Neural cell (in vitro differentiated cells): ENCODE data around the gene PSORS1C2. TPM values are rescaled to one million over a fixed set of nuclear protein-coding genes. Genes with fewer than 3 reads are reported as not detected.

Experiments
- H2AFZ ChIP-seq: fragments of 200-600, 300-800 bp; sonication (generic), shearing (Covaris generic); 2 replicates; pipeline ENCODE4 v1.6.0; 2014; ENCODE audit warnings: low read depth, mild to moderate bottlenecking, antibody characterized with exemption, low read length, moderate library complexity
- H3F3A ChIP-seq: fragments of 200-600 bp; shearing (Covaris generic); 2 replicates; pipeline ENCODE4 v1.6.1; 2016; ENCODE audit warnings: mild to moderate bottlenecking, moderate library complexity, mixed read lengths, antibody characterized with exemption, low read length; ENCODE audit not compliant: insufficient read depth, poor library complexity, severe bottlenecking
- H3K27ac ChIP-seq: fragments of 200-600, 300-800 bp; sonication (generic), shearing (Covaris generic); 2 replicates; pipeline ENCODE4 v1.5.1; 2014; ENCODE audit warnings: mild to moderate bottlenecking, low read length, moderate library complexity
- H3K27me3 ChIP-seq: fragments of 300-800, 200-600 bp; sonication (generic), shearing (Covaris generic); 2 replicates; pipeline ENCODE4 v1.6.0; 2014; ENCODE audit warnings: mild to moderate bottlenecking, low read depth, low read length, moderate library complexity; ENCODE audit not compliant: insufficient read depth
- H3K36me3 ChIP-seq: fragments of 300-800, 200-600 bp; sonication (generic), shearing (Covaris generic); 2 replicates; pipeline ENCODE4 v1.5.1; 2014; ENCODE audit warnings: mild to moderate bottlenecking, antibody characterized with exemption, low read length, moderate library complexity; ENCODE audit not compliant: insufficient read depth
- H3K4me2 ChIP-seq: fragments of 300-800, 200-600 bp; sonication (generic), shearing (Covaris generic); 2 replicates; pipeline ENCODE4 v1.6.0; 2014; ENCODE audit warnings: mild to moderate bottlenecking, low read length
- H3K4me3 ChIP-seq: fragments of 300-800, 200-600 bp; sonication (generic), shearing (Covaris generic); 2 replicates; pipeline ENCODE4 v1.5.1; 2014; ENCODE audit warnings: mild to moderate bottlenecking, low read length, moderate library complexity
- H3K79me2 ChIP-seq: fragments of 200-600 bp; shearing (Covaris generic); replicated peaks from 2 replicates; pipeline ENCODE4 v1.6.0; 2014; ENCODE audit warnings: mild to moderate bottlenecking, low read length, moderate library complexity; ENCODE audit not compliant: insufficient read depth
- H3K9ac ChIP-seq: fragments of 300-800, 200-600 bp; sonication (generic), shearing (Covaris generic); 2 replicates; pipeline ENCODE4 v1.6.1; 2016; ENCODE audit warnings: mild to moderate bottlenecking, low read length, mixed read lengths
- H3K9me2 ChIP-seq: fragments of 200-600 bp; shearing (Covaris generic); 2 replicates; pipeline ENCODE4 v1.6.1; 2016; ENCODE audit warnings: mild to moderate bottlenecking, low read length, mixed read lengths; ENCODE audit not compliant: insufficient read depth
- H3K9me3 ChIP-seq: fragments of 200-600, 300-800 bp; sonication (generic), shearing (Covaris generic); 2 replicates; pipeline ENCODE4 v1.6.1; 2016; ENCODE audit warnings: mild to moderate bottlenecking, mixed run types, low read length, moderate library complexity, mixed read lengths
- H4K20me1 ChIP-seq: fragments of 200-600 bp; shearing (Covaris generic); 2 replicates; pipeline ENCODE4 v1.6.1; 2016; ENCODE audit warnings: mild to moderate bottlenecking, mixed run types; ENCODE audit not compliant: insufficient read depth
- EP300 ChIP-seq: fragments of 450-650 bp; conservative IDR thresholded peaks from 2 replicates; pipeline ENCODE4 v1.6.1; 2014; ENCODE audit warnings: antibody characterized with exemption, mild to moderate bottlenecking, moderate library complexity; ENCODE audit not compliant: poor library complexity, severe bottlenecking
- EZH2 ChIP-seq: fragments of 200-600, 300-800 bp; shearing (Covaris generic), sonication (generic); IDR thresholded peaks from 2 replicates; pipeline ENCODE4 v1.6.1; 2014; ENCODE audit warnings: antibody characterized with exemption, low read length, borderline replicate concordance, mild to moderate bottlenecking; ENCODE audit not compliant: insufficient read depth, poor library complexity, severe bottlenecking
- MXI1 ChIP-seq: fragments of 450-650 bp; conservative IDR thresholded peaks from 2 replicates; pipeline ENCODE4 v1.6.1; 2014; ENCODE audit warnings: antibody characterized with exemption, mild to moderate bottlenecking; ENCODE audit not compliant: poor library complexity, severe bottlenecking
- POLR2AphosphoS5 ChIP-seq: IDR thresholded peaks from 2 replicates; pipeline ENCODE4 v1.6.1; 2012
- RAD21 ChIP-seq: fragments of 450-650 bp; conservative IDR thresholded peaks from 2 replicates; pipeline ENCODE4 v1.6.1; 2014; ENCODE audit warnings: antibody characterized with exemption, mild to moderate bottlenecking, moderate library complexity
- SMC3 ChIP-seq: fragments of 450-650 bp; conservative IDR thresholded peaks from 2 replicates; pipeline ENCODE4 v1.6.1; 2014; ENCODE audit warnings: antibody characterized with exemption, mild to moderate bottlenecking, moderate library complexity; ENCODE audit not compliant: poor library complexity
- TAF1 ChIP-seq: IDR thresholded peaks from 2 replicates; pipeline ENCODE4 v1.6.1; 2012; ENCODE audit warnings: low read depth
- polyA plus RNA-seq: library from polyadenylated mRNA; depleted of rRNA; stranded (reverse); fragments of >200 nt; gene quantifications from 2 replicates; pipeline ENCODE4 v1.2.3, GENCODE V29; 2014
- small RNA-seq, 3 experiments: library from RNA; depleted of rRNA; stranded (forward); fragments of <200 nt; gene quantifications; one replicate each; pipeline ENCODE3, GENCODE V24; 2012
- TF ChIP-seq, protein P1 (sequence below): fragments of 450-650 bp; IDR thresholded peaks from 2 replicates; pipeline ENCODE4 v1.5.1; 2014; ENCODE audit warnings: antibody characterized with exemption, mild to moderate bottlenecking, moderate library complexity; ENCODE audit not compliant: poor library complexity, severe bottlenecking
- TF ChIP-seq, protein P2 (sequence below): IDR thresholded peaks from 2 replicates; pipeline ENCODE4 v1.6.1; 2012; ENCODE audit warnings: borderline replicate concordance

PSORS1C2 gene
- polyA plus RNA-seq, 1 donor from 2014 or later = not detected

DNA sequence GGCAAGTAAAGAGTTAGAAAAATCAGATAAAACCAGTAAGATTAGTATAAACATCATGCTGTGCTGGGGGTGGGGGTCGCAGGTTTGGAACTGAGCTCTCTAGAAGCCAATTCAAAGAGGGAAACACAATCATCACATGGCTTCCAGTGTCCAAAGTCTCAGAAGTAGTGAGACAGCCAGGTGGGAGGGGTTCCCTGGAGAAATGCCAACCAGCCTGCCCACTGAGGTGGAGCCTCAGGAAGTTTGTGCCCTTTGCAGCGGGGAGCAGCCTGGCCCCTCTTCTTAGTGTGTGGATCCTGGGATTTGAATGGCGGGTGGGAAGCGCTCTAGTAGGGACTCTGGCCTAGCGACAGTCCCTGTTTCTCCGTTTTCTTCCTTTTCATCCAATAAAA lies 47.9 kb downstream of the PSORS1C2 start:
- Histone ChIP-seq H4K20me1 (no peaks in the 10 kb centered on the region), H3K27ac (no peak overlapping the region), H3K4me2 (no peak overlapping the region), H3K9me2 (no peaks in the 10 kb centered on the region), H3K9me3 (no peaks in the 10 kb centered on the region), H3K27me3 (no peaks in the 10 kb centered on the region), H3K4me3 (no peak overlapping the region), H3K79me2 (no peaks in the 10 kb centered on the region), H3F3A (no peaks in the 10 kb centered on the region), H2AFZ (no peak overlapping the region), H3K36me3 (no peaks in the 10 kb centered on the region), H3K9ac (no peak overlapping the region)
- TF ChIP-seq EP300 = no peak
- TF ChIP-seq, protein P1, sequence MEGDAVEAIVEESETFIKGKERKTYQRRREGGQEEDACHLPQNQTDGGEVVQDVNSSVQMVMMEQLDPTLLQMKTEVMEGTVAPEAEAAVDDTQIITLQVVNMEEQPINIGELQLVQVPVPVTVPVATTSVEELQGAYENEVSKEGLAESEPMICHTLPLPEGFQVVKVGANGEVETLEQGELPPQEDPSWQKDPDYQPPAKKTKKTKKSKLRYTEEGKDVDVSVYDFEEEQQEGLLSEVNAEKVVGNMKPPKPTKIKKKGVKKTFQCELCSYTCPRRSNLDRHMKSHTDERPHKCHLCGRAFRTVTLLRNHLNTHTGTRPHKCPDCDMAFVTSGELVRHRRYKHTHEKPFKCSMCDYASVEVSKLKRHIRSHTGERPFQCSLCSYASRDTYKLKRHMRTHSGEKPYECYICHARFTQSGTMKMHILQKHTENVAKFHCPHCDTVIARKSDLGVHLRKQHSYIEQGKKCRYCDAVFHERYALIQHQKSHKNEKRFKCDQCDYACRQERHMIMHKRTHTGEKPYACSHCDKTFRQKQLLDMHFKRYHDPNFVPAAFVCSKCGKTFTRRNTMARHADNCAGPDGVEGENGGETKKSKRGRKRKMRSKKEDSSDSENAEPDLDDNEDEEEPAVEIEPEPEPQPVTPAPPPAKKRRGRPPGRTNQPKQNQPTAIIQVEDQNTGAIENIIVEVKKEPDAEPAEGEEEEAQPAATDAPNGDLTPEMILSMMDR = no peak
- TF ChIP-seq SMC3 = no peak
- TF ChIP-seq POLR2AphosphoS5 = no peak
- no peak for TF ChIP-seq EZH2
- TF ChIP-seq TAF1 = no peak

DNA sequence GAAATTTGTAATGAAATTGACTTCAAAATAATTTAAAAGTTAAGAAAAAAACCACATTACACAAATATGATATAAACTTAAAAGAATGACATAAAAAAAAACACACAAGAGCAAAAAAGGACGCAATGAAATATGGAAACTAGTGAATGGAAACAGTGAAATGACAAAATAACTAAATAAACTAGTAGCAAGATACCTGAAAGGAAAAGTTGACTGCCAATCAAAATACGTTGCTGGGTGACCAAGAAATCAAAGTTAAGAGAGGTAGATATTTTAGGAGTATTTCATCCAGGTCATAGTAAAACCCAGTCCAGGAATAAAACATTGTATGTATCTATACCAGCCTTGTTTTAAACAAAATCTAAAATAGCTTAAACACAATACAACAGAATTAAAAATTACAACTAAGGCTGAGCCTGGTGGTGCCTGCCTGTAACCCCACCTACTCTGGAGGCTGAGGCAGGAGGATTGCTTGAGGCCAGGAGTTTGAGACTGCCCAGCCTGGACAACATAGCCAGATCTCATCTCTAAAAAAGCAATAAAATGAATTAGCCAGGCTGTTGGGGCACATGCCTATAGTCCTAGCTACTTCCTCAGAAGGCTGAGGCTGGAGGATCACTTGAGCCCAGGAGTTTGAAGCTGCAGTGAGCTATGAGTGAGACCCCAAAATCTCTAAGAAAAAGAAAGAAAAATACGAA lies 48.4 kb downstream of the PSORS1C2 start:
- TF ChIP-seq, protein P2, sequence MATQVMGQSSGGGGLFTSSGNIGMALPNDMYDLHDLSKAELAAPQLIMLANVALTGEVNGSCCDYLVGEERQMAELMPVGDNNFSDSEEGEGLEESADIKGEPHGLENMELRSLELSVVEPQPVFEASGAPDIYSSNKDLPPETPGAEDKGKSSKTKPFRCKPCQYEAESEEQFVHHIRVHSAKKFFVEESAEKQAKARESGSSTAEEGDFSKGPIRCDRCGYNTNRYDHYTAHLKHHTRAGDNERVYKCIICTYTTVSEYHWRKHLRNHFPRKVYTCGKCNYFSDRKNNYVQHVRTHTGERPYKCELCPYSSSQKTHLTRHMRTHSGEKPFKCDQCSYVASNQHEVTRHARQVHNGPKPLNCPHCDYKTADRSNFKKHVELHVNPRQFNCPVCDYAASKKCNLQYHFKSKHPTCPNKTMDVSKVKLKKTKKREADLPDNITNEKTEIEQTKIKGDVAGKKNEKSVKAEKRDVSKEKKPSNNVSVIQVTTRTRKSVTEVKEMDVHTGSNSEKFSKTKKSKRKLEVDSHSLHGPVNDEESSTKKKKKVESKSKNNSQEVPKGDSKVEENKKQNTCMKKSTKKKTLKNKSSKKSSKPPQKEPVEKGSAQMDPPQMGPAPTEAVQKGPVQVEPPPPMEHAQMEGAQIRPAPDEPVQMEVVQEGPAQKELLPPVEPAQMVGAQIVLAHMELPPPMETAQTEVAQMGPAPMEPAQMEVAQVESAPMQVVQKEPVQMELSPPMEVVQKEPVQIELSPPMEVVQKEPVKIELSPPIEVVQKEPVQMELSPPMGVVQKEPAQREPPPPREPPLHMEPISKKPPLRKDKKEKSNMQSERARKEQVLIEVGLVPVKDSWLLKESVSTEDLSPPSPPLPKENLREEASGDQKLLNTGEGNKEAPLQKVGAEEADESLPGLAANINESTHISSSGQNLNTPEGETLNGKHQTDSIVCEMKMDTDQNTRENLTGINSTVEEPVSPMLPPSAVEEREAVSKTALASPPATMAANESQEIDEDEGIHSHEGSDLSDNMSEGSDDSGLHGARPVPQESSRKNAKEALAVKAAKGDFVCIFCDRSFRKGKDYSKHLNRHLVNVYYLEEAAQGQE = no peak
- TF ChIP-seq, protein P1 = no peak
- no peak for TF ChIP-seq POLR2AphosphoS5
- no peak for TF ChIP-seq EP300
- no peak for TF ChIP-seq TAF1
- TF ChIP-seq SMC3 = no peak
- no peak for TF ChIP-seq RAD21
- no peak for TF ChIP-seq EZH2
- TF ChIP-seq MXI1 = no peak
- no peak overlapping the region for H2AFZ ChIP-seq
- no peak overlapping the region for H3K4me2 ChIP-seq
- no peak overlapping the region for H3K9ac ChIP-seq
- no peak overlapping the region for H3K27ac ChIP-seq
- no peaks in the 10 kb centered on the region for H3F3A ChIP-seq
- no peaks in the 10 kb centered on the region for H3K79me2 ChIP-seq
- H3K9me2 ChIP-seq = no peaks in the 10 kb centered on the region
- no peaks in the 10 kb centered on the region for H3K36me3 ChIP-seq
- H3K4me3 ChIP-seq = no peak overlapping the region
- no peaks in the 10 kb centered on the region for H3K27me3 ChIP-seq
- no peaks in the 10 kb centered on the region for H3K9me3 ChIP-seq
- H4K20me1 ChIP-seq = no peaks in the 10 kb centered on the region

Small RNA genes within 50 kb of the gene (small RNA-seq; reads per million reads assigned to genes)
- 0 reads per million in 3 experiments for gene POLR2LP1

Other genes starting within 250 kb of the PSORS1C2 start
- gene GTF2H4, start 230.9 kb downstream of the PSORS1C2 start, polyA plus RNA-seq = 87.7 and 101 TPM in 2 replicates
- 93.4 and 125 TPM in 2 replicates for gene VARS2, start 224.8 kb downstream of the PSORS1C2 start, polyA plus RNA-seq
- not detected in 2 replicates for gene SFTA2, start 206.9 kb downstream of the PSORS1C2 start, polyA plus RNA-seq
- not detected in 2 replicates for gene MUCL3, start 198.1 kb downstream of the PSORS1C2 start, polyA plus RNA-seq
- gene MUC21, start 155.3 kb downstream of the PSORS1C2 start, polyA plus RNA-seq = not detected in 2 replicates
- not detected in 2 replicates for gene MUC22, start 128.6 kb downstream of the PSORS1C2 start, polyA plus RNA-seq
- not detected in 2 replicates for gene C6orf15, start 26.5 kb downstream of the PSORS1C2 start, polyA plus RNA-seq
- gene PSORS1C1, start 24.3 kb downstream of the PSORS1C2 start, polyA plus RNA-seq = not detected in 2 replicates
- gene CDSN, start 18.6 kb downstream of the PSORS1C2 start, polyA plus RNA-seq = not detected in 2 replicates
- gene CCHCR1, start 18.7 kb upstream of the PSORS1C2 start, polyA plus RNA-seq = 19.5 and 19.7 TPM in 2 replicates
- 2.5 and 3.6 TPM in 2 replicates for gene TCF19, start 19.5 kb upstream of the PSORS1C2 start, polyA plus RNA-seq
- gene POU5F1, start 31.6 kb upstream of the PSORS1C2 start, polyA plus RNA-seq = not detected in 2 replicates
- 18.0 and 33.6 TPM in 2 replicates for gene HLA-C, start 133.0 kb upstream of the PSORS1C2 start, polyA plus RNA-seq
- 9.4 and 9.8 TPM in 2 replicates for gene HLA-B, start 218.1 kb upstream of the PSORS1C2 start, polyA plus RNA-seq